ENCODE measurements around the gene NIPAL1. TPM values are rescaled to one million over a fixed set of nuclear protein-coding genes. Genes with fewer than 3 reads are reported as not detected.
A peak's percentile ranks its signal among the peaks of the same experiment; 100 is the strongest.

Gene NIPAL1
- total RNA-seq, 1 donor from 2014 or later = 0.68 TPM

DNA sequence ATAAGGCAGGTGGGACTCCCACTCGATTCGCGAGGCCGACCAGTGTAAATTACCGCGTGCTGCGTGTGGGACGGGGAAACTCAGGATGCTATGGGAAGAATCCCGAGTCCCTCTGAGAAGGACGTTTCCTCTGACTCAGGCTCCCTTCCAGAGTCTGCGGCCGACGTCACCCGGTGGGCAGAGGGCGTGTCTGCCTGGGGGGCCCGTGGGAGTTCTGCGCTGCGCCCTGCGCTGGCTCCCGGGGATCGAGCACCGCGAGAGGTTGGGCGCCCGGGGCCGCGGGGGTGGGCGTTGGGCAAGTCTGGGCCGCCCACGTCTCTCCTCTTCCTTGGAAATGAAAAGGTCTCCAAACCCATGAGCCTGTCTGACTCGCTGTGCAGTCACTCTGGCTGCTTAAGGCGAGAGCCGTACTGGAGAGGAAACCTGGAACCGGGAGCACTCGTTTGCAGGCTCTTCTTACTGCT, 568 bp downstream of the NIPAL1 start:
- Mint-ChIP-seq H3K36me3 (ENCODE audit: low read depth) (peaks cover 3% of the 10 kb centered on the region), H3K27ac (ENCODE audit: unreplicated experiment) (no peak overlapping the region), H3K27me3 (ENCODE audit: low read depth) (peaks cover 67% of the 10 kb centered on the region), H3K4me1 (peaks cover 5% of the 10 kb centered on the region), H3K4me3 (peak overlapping the region; percentile 90), H3K9me3 (no peaks in the 10 kb centered on the region)
- TF ChIP-seq, protein P1, sequence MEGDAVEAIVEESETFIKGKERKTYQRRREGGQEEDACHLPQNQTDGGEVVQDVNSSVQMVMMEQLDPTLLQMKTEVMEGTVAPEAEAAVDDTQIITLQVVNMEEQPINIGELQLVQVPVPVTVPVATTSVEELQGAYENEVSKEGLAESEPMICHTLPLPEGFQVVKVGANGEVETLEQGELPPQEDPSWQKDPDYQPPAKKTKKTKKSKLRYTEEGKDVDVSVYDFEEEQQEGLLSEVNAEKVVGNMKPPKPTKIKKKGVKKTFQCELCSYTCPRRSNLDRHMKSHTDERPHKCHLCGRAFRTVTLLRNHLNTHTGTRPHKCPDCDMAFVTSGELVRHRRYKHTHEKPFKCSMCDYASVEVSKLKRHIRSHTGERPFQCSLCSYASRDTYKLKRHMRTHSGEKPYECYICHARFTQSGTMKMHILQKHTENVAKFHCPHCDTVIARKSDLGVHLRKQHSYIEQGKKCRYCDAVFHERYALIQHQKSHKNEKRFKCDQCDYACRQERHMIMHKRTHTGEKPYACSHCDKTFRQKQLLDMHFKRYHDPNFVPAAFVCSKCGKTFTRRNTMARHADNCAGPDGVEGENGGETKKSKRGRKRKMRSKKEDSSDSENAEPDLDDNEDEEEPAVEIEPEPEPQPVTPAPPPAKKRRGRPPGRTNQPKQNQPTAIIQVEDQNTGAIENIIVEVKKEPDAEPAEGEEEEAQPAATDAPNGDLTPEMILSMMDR (conservative IDR thresholded peaks at IDR 0.05) = no peak
- DNase-seq (ENCODE audit: low read depth, low spot score) = peak; percentile 18

DNA sequence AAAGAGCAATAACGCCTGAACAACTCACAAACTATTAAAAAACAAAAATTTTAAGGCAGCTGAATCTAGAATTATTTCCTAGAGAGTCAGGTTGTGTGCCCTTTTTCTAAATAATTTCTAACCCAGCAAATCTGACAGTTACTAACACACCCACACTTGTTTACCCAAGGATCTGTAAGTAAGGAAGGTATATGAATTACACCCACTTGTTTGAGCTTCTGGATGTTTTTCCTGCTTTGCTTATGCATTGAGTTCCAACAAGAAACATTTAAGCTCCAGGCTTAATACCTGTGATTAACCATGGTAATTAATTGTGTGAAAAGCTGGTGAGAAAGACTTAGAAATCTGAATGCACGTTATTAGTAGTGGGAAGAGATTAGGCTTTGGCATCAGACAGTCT, 1.5 kb downstream of the NIPAL1 start:
- no peak for DNase-seq (ENCODE audit: low read depth, low spot score)
- Mint-ChIP-seq H3K27ac (ENCODE audit: unreplicated experiment) (no peak overlapping the region), H3K4me1 (peaks cover 5% of the 10 kb centered on the region), H3K36me3 (ENCODE audit: low read depth) (peaks cover 3% of the 10 kb centered on the region), H3K27me3 (ENCODE audit: low read depth) (peaks cover 69% of the 10 kb centered on the region), H3K9me3 (no peaks in the 10 kb centered on the region), H3K4me3 (peak overlapping the region; percentile 90)
- TF ChIP-seq, protein P1 (conservative IDR thresholded peaks at IDR 0.05) = no peak

DNA sequence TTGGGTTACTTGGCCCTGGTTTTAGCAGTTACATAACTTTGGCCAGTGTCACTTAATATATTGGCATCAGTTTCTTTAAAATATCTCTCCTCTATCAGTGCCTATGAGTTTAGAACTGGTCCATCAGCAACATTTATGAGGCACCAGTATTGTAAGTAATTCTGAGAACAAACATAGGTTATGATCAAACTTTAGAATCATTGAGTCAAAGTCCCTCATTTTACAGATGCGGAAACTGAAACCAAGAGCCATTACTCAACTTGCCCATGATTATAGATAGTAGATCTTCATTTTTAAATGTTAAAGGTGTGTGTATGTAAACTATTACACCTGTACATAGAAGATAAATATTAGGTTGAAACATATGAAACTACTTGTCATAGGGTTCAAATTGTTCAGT, 4.5 kb downstream of the NIPAL1 start:
- Mint-ChIP-seq H3K4me1 (peaks cover 7% of the 10 kb centered on the region), H3K9me3 (no peaks in the 10 kb centered on the region), H3K4me3 (no peak overlapping the region), H3K27ac (ENCODE audit: unreplicated experiment) (no peak overlapping the region), H3K36me3 (ENCODE audit: low read depth) (no peaks in the 10 kb centered on the region), H3K27me3 (ENCODE audit: low read depth) (peaks cover 56% of the 10 kb centered on the region)
- DNase-seq (ENCODE audit: low read depth, low spot score) = no peak
- TF ChIP-seq, protein P1 (conservative IDR thresholded peaks at IDR 0.05) = no peak

DNA sequence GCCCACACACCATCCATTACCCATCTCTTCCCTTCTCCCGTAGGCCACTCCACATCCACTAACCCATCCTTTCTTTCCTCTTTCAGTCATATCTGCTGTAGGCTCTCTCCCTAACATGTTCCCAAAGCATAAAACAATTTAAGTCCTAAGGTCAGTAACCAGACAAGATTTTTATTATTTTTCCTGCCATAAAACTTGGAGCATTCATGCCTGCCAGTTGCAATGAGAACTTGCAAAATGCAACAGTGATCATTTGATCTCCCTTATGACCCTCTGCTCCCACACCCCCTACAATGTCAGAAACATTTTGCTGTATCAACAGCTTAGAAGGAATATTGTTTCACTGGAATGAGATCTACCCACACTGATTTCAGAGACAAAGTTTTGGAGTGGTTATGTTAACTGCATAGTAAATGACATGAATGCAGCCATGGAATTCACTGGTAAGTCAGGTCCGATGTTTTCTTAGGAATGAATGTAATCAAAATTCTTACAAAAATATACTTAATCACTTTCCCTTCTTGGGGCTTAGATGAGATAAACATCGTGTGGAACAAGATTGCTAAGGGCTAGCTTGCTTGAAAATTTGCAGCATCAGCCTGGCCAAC, 5.7 kb downstream of the NIPAL1 start:
- H3K9me3 Mint-ChIP-seq = no peaks in the 10 kb centered on the region
- no peak for DNase-seq (ENCODE audit: low read depth, low spot score)
- no peak overlapping the region for H3K27ac Mint-ChIP-seq (ENCODE audit: unreplicated experiment)
- no peaks in the 10 kb centered on the region for H3K36me3 Mint-ChIP-seq (ENCODE audit: low read depth)
- H3K4me1 Mint-ChIP-seq = peaks cover 5% of the 10 kb centered on the region
- TF ChIP-seq, protein P1 (conservative IDR thresholded peaks at IDR 0.05) = no peak
- H3K27me3 Mint-ChIP-seq (ENCODE audit: low read depth) = peaks cover 46% of the 10 kb centered on the region
- no peak overlapping the region for H3K4me3 Mint-ChIP-seq

DNA sequence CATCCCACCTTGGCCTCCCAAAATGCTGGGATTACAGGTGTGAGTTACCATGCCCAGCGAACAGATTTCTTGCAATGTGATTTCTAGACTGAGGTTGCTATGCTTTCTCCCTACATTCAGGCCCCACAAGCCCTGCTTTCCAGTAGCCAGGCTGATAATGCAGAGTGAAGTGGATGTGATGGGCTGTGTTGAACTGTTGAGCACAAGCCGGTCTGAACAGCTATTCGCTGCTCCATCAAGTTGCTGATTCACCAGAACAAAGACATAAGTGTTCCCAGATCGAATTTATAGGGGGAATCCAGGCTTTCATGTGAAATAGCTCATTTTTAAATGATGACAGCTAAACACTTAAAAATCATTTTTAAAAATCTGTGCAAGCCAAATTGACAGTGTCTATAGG, 8.0 kb downstream of the NIPAL1 start:
- no peaks in the 10 kb centered on the region for H3K9me3 Mint-ChIP-seq
- H3K4me3 Mint-ChIP-seq = no peak overlapping the region
- H3K27me3 Mint-ChIP-seq (ENCODE audit: low read depth) = peaks cover 24% of the 10 kb centered on the region
- no peak overlapping the region for H3K27ac Mint-ChIP-seq (ENCODE audit: unreplicated experiment)
- TF ChIP-seq, protein P1 (conservative IDR thresholded peaks at IDR 0.05) = no peak
- DNase-seq (ENCODE audit: low read depth, low spot score) = no peak
- no peaks in the 10 kb centered on the region for H3K36me3 Mint-ChIP-seq (ENCODE audit: low read depth)
- H3K4me1 Mint-ChIP-seq = peaks cover 5% of the 10 kb centered on the region
